B cell (primary cell): ENCODE measurements around the gene TOLLIP. TPM values are rescaled to one million over a fixed set of nuclear protein-coding genes. Genes with fewer than 3 reads are reported as not detected.

ENCODE experiments used
- ATAC-seq: fragments of 200-7000 bp; cut with Tn5 transposase; one replicate; pipeline ENCODE4 v1.10.0; 2021; ENCODE audit warnings: low read depth, mild to moderate bottlenecking, moderate number of reproducible peaks, moderate library complexity
- CTCF ChIA-PET: fragments of 350-600 bp; sonication (Branson Sonifier 250); formaldehyde crosslinking; loops from one replicate; lab custom pipeline; 2021; ENCODE audit warnings: antibody characterized with exemption, inconsistent platforms; lab: Charles Lee
- POLR2A ChIA-PET: fragments of 350-600 bp; sonication (Branson Sonifier 250); formaldehyde crosslinking; loops from one replicate; lab custom pipeline; 2021; ENCODE audit warnings: antibody characterized with exemption; lab: Charles Lee
- DNase-seq: peaks from one replicate; pipeline ENCODE4 v3.0.0; 2013
- H2AFZ ChIP-seq: 2 replicates; pipeline ENCODE4 v1.6.1; 2012; ENCODE audit warnings: mild to moderate bottlenecking, low read depth, low read length; ENCODE audit not compliant: insufficient read depth, poor library complexity, severe bottlenecking
- H3K27ac ChIP-seq, 2 donors: 1 replicate in 1 of 2; 2 replicates in 1 of 2; pipeline ENCODE4 v1.5.1; 2012 to 2013; ENCODE audit warnings: low read length in 2 of 2, mild to moderate bottlenecking in 2 of 2, moderate library complexity in 1 of 2
- H3K27me3 ChIP-seq, 4 experiments: fragments of 200-600 bp in 1 of 4; sonication (generic) in 1 of 4; replicated peaks in 1 of 4; 1 replicate in 2 of 4; 2 replicates in 2 of 4; pipeline versions ENCODE4 v1.6.1 to v1.7.0; 2013 to 2016; ENCODE audit warnings: low read length in 3 of 4, mild to moderate bottlenecking in 2 of 4, mixed read lengths in 1 of 4, moderate library complexity in 1 of 4; ENCODE audit not compliant: insufficient read depth in 4 of 4, control insufficient read depth in 3 of 4; ENCODE audit errors: control extremely low read depth in 1 of 4
- H3K36me3 ChIP-seq, 2 experiments: replicated peaks in 1 of 2; 1 replicate in 1 of 2; 2 replicates in 1 of 2; pipeline versions ENCODE4 v1.6.1 to v1.7.1; 2013; ENCODE audit warnings: low read length in 1 of 2; ENCODE audit not compliant: insufficient read depth in 2 of 2, control insufficient read depth in 1 of 2; ENCODE audit errors: control extremely low read depth in 1 of 2, extremely low read depth in 1 of 2
- H3K4me1 ChIP-seq, 2 donors: fragments of 200-600 bp in 1 of 2; sonication (generic) in 1 of 2; 1 replicate in 1 of 2; 2 replicates in 1 of 2; pipeline versions ENCODE4 v1.5.1 to v1.6.1; 2013 to 2017; ENCODE audit warnings: low read length in 2 of 2; ENCODE audit not compliant: control insufficient read depth in 2 of 2, insufficient read depth in 2 of 2
- H3K4me2 ChIP-seq: replicated peaks from 2 replicates; pipeline ENCODE3; 2012; ENCODE audit warnings: mild to moderate bottlenecking, low read depth, low read length; ENCODE audit not compliant: poor library complexity, severe bottlenecking
- H3K4me3 ChIP-seq, 5 experiments: fragments of 200-600 bp in 1 of 5; sonication (generic) in 1 of 5; 1 replicate in 3 of 5; 2 replicates in 2 of 5; pipeline versions ENCODE4 v1.5.1 to v1.7.0; 2011 to 2016; ENCODE audit warnings: low read length in 4 of 5, mild to moderate bottlenecking in 4 of 5, low read depth in 2 of 5, control low read depth in 1 of 5, moderate library complexity in 1 of 5; ENCODE audit not compliant: insufficient read depth in 1 of 5; ENCODE audit errors: control extremely low read depth in 1 of 5, extremely low read depth in 1 of 5
- H3K79me2 ChIP-seq: fragments of 200-600 bp; sonication (generic); one replicate; pipeline ENCODE4 v1.6.0; 2016; ENCODE audit warnings: low read length; ENCODE audit not compliant: control insufficient read depth, insufficient read depth
- H3K9ac ChIP-seq: fragments of 200-600 bp; sonication (generic); 2 replicates; pipeline ENCODE4 v1.6.1; 2017; ENCODE audit warnings: mild to moderate bottlenecking, low read length, moderate library complexity
- H3K9me3 ChIP-seq, 3 donors: one replicate each; pipeline versions ENCODE4 v1.6.1 to v1.7.1; 2013; ENCODE audit warnings: low read length in 2 of 3; ENCODE audit not compliant: control insufficient read depth in 2 of 3, insufficient read depth in 1 of 3; ENCODE audit errors: control extremely low read depth in 1 of 3
- H4K20me1 ChIP-seq: 2 replicates; pipeline ENCODE4 v1.6.0; 2012; ENCODE audit warnings: mild to moderate bottlenecking, low read length; ENCODE audit not compliant: insufficient read depth, control insufficient read depth, poor library complexity, severe bottlenecking
- H3K27ac Mint-ChIP-seq: one replicate; pipeline ENCODE4 v1.8.0; 2021; ENCODE audit warnings: mixed read lengths
- H3K27me3 Mint-ChIP-seq: one replicate; pipeline ENCODE4 v1.8.0; 2021; ENCODE audit warnings: mixed read lengths
- H3K4me1 Mint-ChIP-seq: one replicate; pipeline ENCODE4 v1.8.0; 2021; ENCODE audit warnings: mixed read lengths
- H3K4me3 Mint-ChIP-seq: one replicate; pipeline ENCODE4 v1.8.0; 2021; ENCODE audit warnings: mixed read lengths
- H3K9me3 Mint-ChIP-seq: one replicate; pipeline ENCODE4 v1.8.0; 2022; ENCODE audit warnings: mixed read lengths; ENCODE audit not compliant: insufficient read depth
- CTCF ChIP-seq: fragments of 200-600 bp; IDR thresholded peaks from one replicate; pipeline ENCODE4 v1.8.0; 2022; ENCODE audit warnings: antibody characterized with exemption, mild to moderate bottlenecking
- EZH2 ChIP-seq: IDR thresholded peaks from 2 replicates; pipeline ENCODE4 v1.6.1; 2012; ENCODE audit warnings: borderline replicate concordance, low read depth, mild to moderate bottlenecking, moderate library complexity, low read length; ENCODE audit not compliant: insufficient read depth, poor library complexity, severe bottlenecking
- WGBS: methylation state at CpG from one replicate; pipeline ENCODE4 v1.1.5; 2013; ENCODE audit warnings: missing lambda C conversion rate; ENCODE audit not compliant: insufficient coverage; 5-methylcytosine and 5-hydroxymethylcytosine counted together
- intact Hi-C: fragments of 100-400 bp; cut with micrococcal nuclease; formaldehyde crosslinking; loops from one replicate; pipeline ENCODE4 v1.10.0; 2022
- polyA plus RNA-seq: library from polyadenylated mRNA; depleted of rRNA; stranded (reverse); fragments of >200 nt; gene quantifications from 2 replicates; pipeline ENCODE4 v1.2.3, GENCODE V29; 2012
- total RNA-seq, 2 donors: library from RNA; stranded (reverse); fragments of 120-200 nt in 1 of 2; gene quantifications; 1 replicate in 1 of 2; 2 replicates in 1 of 2; pipeline versions ENCODE4 v1.2.3 to v1.2.4, GENCODE V29; 2013 to 2022

TOLLIP gene
- total and polyA plus RNA-seq, 2 donors (not counting 1 experiment from before 2014, with no cell fraction given), result 34.7 to 52.5 TPM

- Histone ChIP-seq H3K4me2 (no peak overlapping the region), H3K4me3 (no peak overlapping the region), H3K9me3 (no peaks in the 10 kb centered on the region), H3K4me1 (no peaks in the 10 kb centered on the region), H4K20me1 (no peaks in the 10 kb centered on the region), H2AFZ (no peak overlapping the region), H3K9ac (no peak overlapping the region), H3K27ac (no peak overlapping the region), H3K27me3 (peaks cover 0 to 2% (median 0%) of the 10 kb centered on the region in 4 experiments), H3K79me2 (no peaks in the 10 kb centered on the region), H3K36me3 (no peaks in the 10 kb centered on the region)
- no peak for DNase-seq
- H3K27me3 Mint-ChIP-seq, result peaks cover 4% of the 10 kb centered on the region
- no peak for ATAC-seq
- no peak for TF ChIP-seq CTCF
- no peak for TF ChIP-seq EZH2
- intact Hi-C loops, result no loop called here
- H3K27ac Mint-ChIP-seq, result no peak overlapping the region
- 84% methylated on average over 4 of the region's 12 CpGs for WGBS
- H3K4me1 Mint-ChIP-seq, result no peaks in the 10 kb centered on the region
- CTCF ChIA-PET, result interaction anchor here (0.6 kb wide), 1 partner anchor 953 kb away, joined by 3 read pairs; no protein-coding TSS in a partner anchor
- no peak overlapping the region for H3K4me3 Mint-ChIP-seq
- POLR2A ChIA-PET, result no interaction called here
- no peaks in the 10 kb centered on the region for H3K9me3 Mint-ChIP-seq
Measured at GRCh38 chr11:1351278-1351937, 42.0 kb upstream of the TOLLIP start.

- DNase-seq, result no peak
- Histone ChIP-seq H3K27me3 (peaks cover 0 to 2% (median 0%) of the 10 kb centered on the region in 4 experiments), H3K9me3 (no peaks in the 10 kb centered on the region), H3K4me1 (no peaks in the 10 kb centered on the region), H3K4me2 (no peak overlapping the region), H3K27ac (no peak overlapping the region), H3K36me3 (no peaks in the 10 kb centered on the region), H3K79me2 (no peaks in the 10 kb centered on the region), H3K9ac (no peak overlapping the region), H3K4me3 (no peak overlapping the region), H4K20me1 (no peaks in the 10 kb centered on the region), H2AFZ (no peak overlapping the region)
- Mint-ChIP-seq H3K9me3 (no peaks in the 10 kb centered on the region), H3K27ac (no peak overlapping the region), H3K4me1 (no peaks in the 10 kb centered on the region), H3K27me3 (peaks cover 4% of the 10 kb centered on the region), H3K4me3 (no peak overlapping the region)
- WGBS, result 83% methylated on average over 20 of the region's 22 CpGs
- TF ChIP-seq CTCF (no peak), EZH2 (no peak)
- ATAC-seq, result no peak
- intact Hi-C loops, result no loop called here
- ChIA-PET CTCF (no interaction called here), POLR2A (no interaction called here)
Measured at GRCh38 chr11:1350086-1350725, 40.8 kb upstream of the TOLLIP start.
